HepG2 (cell line): Measurements from ENCODE around the gene ANO2. TPM values are rescaled to one million over a fixed set of nuclear protein-coding genes. Genes with fewer than 3 reads are reported as not detected.

Source experiments
- ATAC-seq: fragments of 200-7000 bp; cut with Tn5 transposase; 3 replicates; pipeline ENCODE4 v1.9.1; 2020; ENCODE audit warnings: mild to moderate bottlenecking, moderate library complexity
- BruUV-seq: library from RNA; stranded (reverse); fragments of 400-500 nt; replicated peaks from 2 replicates; lab custom pipeline; 2021; lab: Mats Ljungman, UMichigan
- CTCF ChIA-PET: fragments of 300-600 bp; formaldehyde crosslinking; extraction: SDS; loops from one replicate; lab custom pipeline; 2021; ENCODE audit warnings: low total read pairs, inconsistent platforms, low intra/inter-chr PET ratio; lab: Yijun Ruan, JAX
- POLR2A ChIA-PET: fragments of 350-600 bp; sonication (Branson Sonifier 250); formaldehyde crosslinking; loops from one replicate; lab custom pipeline; 2020; ENCODE audit warnings: antibody characterized with exemption, inconsistent platforms; lab: Yijun Ruan, JAX
- DNase-seq: peaks from one replicate; pipeline ENCODE4 v3.0.0-alpha.2; 2015; ENCODE audit warnings: low spot score
- FAIRE-seq: peaks from 3 replicates; lab custom pipeline; 2011; peaks lifted over from hg19 to GRCh38; lab: Jason Lieb, UNC
- H2AFZ ChIP-seq: one replicate; pipeline ENCODE4 v1.6.1; 2011; ENCODE audit warnings: low read length, inconsistent platforms
- H3K27ac ChIP-seq: fragments of 300-600 bp; 3 replicates; pipeline ENCODE4 v1.8.0; 2011; ENCODE audit warnings: mixed run types, mild to moderate bottlenecking, mixed read lengths, low read length, inconsistent platforms; ENCODE audit not compliant: insufficient read depth; ENCODE audit errors: extremely low read length
- H3K27me3 ChIP-seq, 2 experiments: fragments of 200-600 bp in 1 of 2; 2 replicates in 1 of 2; 3 replicates in 1 of 2; pipeline versions ENCODE4 v1.6.0 to v1.8.0; 2011; ENCODE audit warnings: low read length in 2 of 2, mild to moderate bottlenecking in 2 of 2, moderate library complexity in 2 of 2, inconsistent platforms in 1 of 2; ENCODE audit not compliant: insufficient read depth in 2 of 2, control insufficient read depth in 1 of 2
- H3K36me3 ChIP-seq, 2 experiments: fragments of 200-600 bp in 1 of 2; replicated peaks in 1 of 2; 2 replicates in 1 of 2; 3 replicates in 1 of 2; pipeline versions ENCODE4 v1.5.1 to v1.8.0; 2011; ENCODE audit warnings: low read length in 2 of 2, inconsistent platforms in 1 of 2; ENCODE audit not compliant: insufficient read depth in 2 of 2, control insufficient read depth in 1 of 2
- H3K4me1 ChIP-seq: 2 replicates; pipeline ENCODE4 v1.5.1; 2012; ENCODE audit warnings: low read length, inconsistent platforms; ENCODE audit not compliant: insufficient read depth
- H3K4me2 ChIP-seq: 2 replicates; pipeline ENCODE4 v1.6.0; 2011; ENCODE audit warnings: low read depth, low read length, inconsistent platforms
- H3K4me3 ChIP-seq, 3 experiments: fragments of 200-600 bp in 1 of 3; sonication (generic), shearing (Covaris generic) in 1 of 3; replicated peaks in 1 of 3; 2 replicates each; pipeline ENCODE4 v1.5.1; 2011 to 2016; ENCODE audit warnings: low read length in 3 of 3, inconsistent platforms in 2 of 3, low read depth in 2 of 3, mild to moderate bottlenecking in 2 of 3, control low read depth in 1 of 3, mixed read lengths in 1 of 3; ENCODE audit not compliant: insufficient read depth in 1 of 3
- H3K79me2 ChIP-seq: one replicate; pipeline ENCODE4 v1.6.1; 2011; ENCODE audit warnings: low read length, inconsistent platforms; ENCODE audit not compliant: insufficient read depth
- H3K9ac ChIP-seq: 2 replicates; pipeline ENCODE4 v1.6.0; 2011; ENCODE audit warnings: mild to moderate bottlenecking, low read depth, low read length, inconsistent platforms; ENCODE audit not compliant: insufficient read depth
- H3K9me3 ChIP-seq: 2 replicates; pipeline ENCODE4 v1.5.1; 2012; ENCODE audit warnings: mild to moderate bottlenecking, low read length
- H4K20me1 ChIP-seq: 2 replicates; pipeline ENCODE4 v1.6.0; 2011; ENCODE audit warnings: inconsistent platforms, mild to moderate bottlenecking, low read length, moderate library complexity; ENCODE audit not compliant: insufficient read depth
- FOXA1 ChIP-seq, 2 experiments: fragments of 450-650 bp in 1 of 2; sonication (generic) in 1 of 2; formaldehyde crosslinking in 1 of 2; IDR thresholded peaks; 2 replicates each; pipeline versions ENCODE4 v1.4.0 to v1.6.1; 2016 to 2020; ENCODE audit warnings: missing genetic modification reagents in 1 of 2
- FOXJ3 ChIP-seq: sonication (generic); formaldehyde crosslinking; IDR thresholded peaks from 2 replicates; pipeline ENCODE4 v1.4.0; 2020; ENCODE audit warnings: missing genetic modification reagents, mild to moderate bottlenecking, borderline replicate concordance
- GLMP ChIP-seq: sonication (generic); formaldehyde crosslinking; IDR thresholded peaks from 2 replicates; pipeline ENCODE4 v1.9.0; 2021; ENCODE audit warnings: missing genetic modification reagents, mild to moderate bottlenecking, borderline replicate concordance
- SNAI1 ChIP-seq: sonication (generic); formaldehyde crosslinking; IDR thresholded peaks from 2 replicates; pipeline ENCODE4 v1.5.0; 2020; ENCODE audit warnings: mild to moderate bottlenecking, missing genetic modification reagents, borderline replicate concordance
- WGBS: methylation state at CpG from one replicate; pipeline ENCODE4 v1.1.6; 2017; ENCODE audit warnings: low lambda C conversion rate; 5-methylcytosine and 5-hydroxymethylcytosine counted together
- in situ Hi-C: cut with HindIII; loops from 2 replicates; pipeline ENCODE4 v1.10.0; 2017; ENCODE audit warnings: low pct_unique_long_range_greater_than_20kb; ENCODE audit not compliant: extremely low pct_ligation_motif_present
- intact Hi-C: fragments of 100-400 bp; cut with micrococcal nuclease; formaldehyde crosslinking; loops from one replicate; pipeline ENCODE4 v1.10.0; 2022; ENCODE audit not compliant: unreplicated experiment
- polyA plus RNA-seq, 8 experiments: library from polyadenylated mRNA; depleted of rRNA in 3 of 8; stranded (reverse) in 7 of 8; unstranded in 1 of 8; fragments of >200 nt; fragmentation: Illumina TruSeq in 4 of 8; extraction: Trizol in 4 of 8; gene quantifications; 2 replicates each; pipeline versions ENCODE4 v1.2.1 to v1.2.3, GENCODE V29; 2011 to 2016; ENCODE audit warnings: low read depth in 4 of 8, missing spikeins in 1 of 8, mixed read lengths in 1 of 8; ENCODE audit not compliant: insufficient read depth in 1 of 8
- total RNA-seq, 5 experiments: library from RNA; depleted of rRNA; stranded (reverse); fragments of >200 nt; fragmentation: Illumina TruSeq; extraction: Trizol; gene quantifications; 2 replicates each; pipeline ENCODE4 v1.2.3, GENCODE V29; 2016; ENCODE audit warnings: low read depth in 1 of 5
- TF ChIP-seq, protein P1 (sequence below): sonication (generic); formaldehyde crosslinking; conservative IDR thresholded peaks from 2 replicates; pipeline ENCODE4 v1.8.1; 2023; ENCODE audit warnings: missing genetic modification reagents
- TF ChIP-seq, protein P2 (sequence below): sonication (generic); formaldehyde crosslinking; IDR thresholded peaks from 2 replicates; pipeline ENCODE4 v1.4.0; 2020; ENCODE audit warnings: mild to moderate bottlenecking, missing genetic modification reagents

The ANO2 gene
- total and polyA plus RNA-seq, 2 of the 13 experiments (the other 11 are each of a cell fraction or from before 2014, with no cell fraction given): 0.18 TPM; not detected in 1

- TF ChIP-seq, protein P1, sequence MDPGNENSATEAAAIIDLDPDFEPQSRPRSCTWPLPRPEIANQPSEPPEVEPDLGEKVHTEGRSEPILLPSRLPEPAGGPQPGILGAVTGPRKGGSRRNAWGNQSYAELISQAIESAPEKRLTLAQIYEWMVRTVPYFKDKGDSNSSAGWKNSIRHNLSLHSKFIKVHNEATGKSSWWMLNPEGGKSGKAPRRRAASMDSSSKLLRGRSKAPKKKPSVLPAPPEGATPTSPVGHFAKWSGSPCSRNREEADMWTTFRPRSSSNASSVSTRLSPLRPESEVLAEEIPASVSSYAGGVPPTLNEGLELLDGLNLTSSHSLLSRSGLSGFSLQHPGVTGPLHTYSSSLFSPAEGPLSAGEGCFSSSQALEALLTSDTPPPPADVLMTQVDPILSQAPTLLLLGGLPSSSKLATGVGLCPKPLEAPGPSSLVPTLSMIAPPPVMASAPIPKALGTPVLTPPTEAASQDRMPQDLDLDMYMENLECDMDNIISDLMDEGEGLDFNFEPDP: no peak
- TF ChIP-seq FOXA1 (IDR thresholded peaks at IDR 0.05): no peak
- no peak for TF ChIP-seq FOXA1 (CRISPR knock-in tag; IDR thresholded peaks at IDR 0.05)
- TF ChIP-seq, protein P2, sequence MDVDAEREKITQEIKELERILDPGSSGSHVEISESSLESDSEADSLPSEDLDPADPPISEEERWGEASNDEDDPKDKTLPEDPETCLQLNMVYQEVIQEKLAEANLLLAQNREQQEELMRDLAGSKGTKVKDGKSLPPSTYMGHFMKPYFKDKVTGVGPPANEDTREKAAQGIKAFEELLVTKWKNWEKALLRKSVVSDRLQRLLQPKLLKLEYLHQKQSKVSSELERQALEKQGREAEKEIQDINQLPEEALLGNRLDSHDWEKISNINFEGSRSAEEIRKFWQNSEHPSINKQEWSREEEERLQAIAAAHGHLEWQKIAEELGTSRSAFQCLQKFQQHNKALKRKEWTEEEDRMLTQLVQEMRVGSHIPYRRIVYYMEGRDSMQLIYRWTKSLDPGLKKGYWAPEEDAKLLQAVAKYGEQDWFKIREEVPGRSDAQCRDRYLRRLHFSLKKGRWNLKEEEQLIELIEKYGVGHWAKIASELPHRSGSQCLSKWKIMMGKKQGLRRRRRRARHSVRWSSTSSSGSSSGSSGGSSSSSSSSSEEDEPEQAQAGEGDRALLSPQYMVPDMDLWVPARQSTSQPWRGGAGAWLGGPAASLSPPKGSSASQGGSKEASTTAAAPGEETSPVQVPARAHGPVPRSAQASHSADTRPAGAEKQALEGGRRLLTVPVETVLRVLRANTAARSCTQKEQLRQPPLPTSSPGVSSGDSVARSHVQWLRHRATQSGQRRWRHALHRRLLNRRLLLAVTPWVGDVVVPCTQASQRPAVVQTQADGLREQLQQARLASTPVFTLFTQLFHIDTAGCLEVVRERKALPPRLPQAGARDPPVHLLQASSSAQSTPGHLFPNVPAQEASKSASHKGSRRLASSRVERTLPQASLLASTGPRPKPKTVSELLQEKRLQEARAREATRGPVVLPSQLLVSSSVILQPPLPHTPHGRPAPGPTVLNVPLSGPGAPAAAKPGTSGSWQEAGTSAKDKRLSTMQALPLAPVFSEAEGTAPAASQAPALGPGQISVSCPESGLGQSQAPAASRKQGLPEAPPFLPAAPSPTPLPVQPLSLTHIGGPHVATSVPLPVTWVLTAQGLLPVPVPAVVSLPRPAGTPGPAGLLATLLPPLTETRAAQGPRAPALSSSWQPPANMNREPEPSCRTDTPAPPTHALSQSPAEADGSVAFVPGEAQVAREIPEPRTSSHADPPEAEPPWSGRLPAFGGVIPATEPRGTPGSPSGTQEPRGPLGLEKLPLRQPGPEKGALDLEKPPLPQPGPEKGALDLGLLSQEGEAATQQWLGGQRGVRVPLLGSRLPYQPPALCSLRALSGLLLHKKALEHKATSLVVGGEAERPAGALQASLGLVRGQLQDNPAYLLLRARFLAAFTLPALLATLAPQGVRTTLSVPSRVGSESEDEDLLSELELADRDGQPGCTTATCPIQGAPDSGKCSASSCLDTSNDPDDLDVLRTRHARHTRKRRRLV (CRISPR knock-in tag): no peak
- TF ChIP-seq FOXJ3 (CRISPR knock-in tag): no peak
Measured at GRCh38 chr12:5665615-5666014, 279.4 kb downstream of the ANO2 start (continued).

- Histone ChIP-seq H3K4me1 (no peaks in the 10 kb centered on the region), H3K9ac (no peak overlapping the region), H3K4me2 (no peak overlapping the region), H3K9me3 (no peaks in the 10 kb centered on the region), H3K27ac (no peak overlapping the region), H3K4me3 (no peak overlapping the region), H3K79me2 (no peaks in the 10 kb centered on the region), H3K27me3 (no peaks in the 10 kb centered on the region), H3K36me3 (no peaks in the 10 kb centered on the region), H2AFZ (no peak overlapping the region), H4K20me1 (no peaks in the 10 kb centered on the region)
- FAIRE-seq (no peak), DNase-seq (no peak), ATAC-seq (no peak)
- TF ChIP-seq SNAI1 (CRISPR knock-in tag) (no peak), GLMP (no peak)
- BruUV-seq: no TSS peak
- WGBS: 7% methylated on average over 5 of the region's 8 CpGs
- in situ Hi-C loops: no loop called here
- ChIA-PET POLR2A (no interaction called here), CTCF (no interaction called here)
- intact Hi-C loops: no loop called here
Measured at GRCh38 chr12:5661811-5662210, 283.2 kb downstream of the ANO2 start.
